ENCODE data around the gene CDK5. TPM values are rescaled to one million over a fixed set of nuclear protein-coding genes. Genes with fewer than 3 reads are reported as not detected.

Gene CDK5
- total and polyA plus RNA-seq, 12 donors: 15.4 to 29.8 (median 19.7) TPM

GRCh38 chr7:151086802-151087244 is 29.1 kb upstream of the CDK5 start:
- no peak for TF ChIP-seq CTCF (IDR thresholded peaks at IDR 0.05)
- no peak for TF ChIP-seq POLR2A (IDR thresholded peaks at IDR 0.05)
- Histone ChIP-seq H3K4me3 (peak overlapping the region; percentile 29 to 85 (median 51)), H3K4me1 (replicated peaks in 1 of 2) (peaks cover 37 to 70% of the 10 kb centered on the region in 2 donors), H3K36me3 (replicated peaks in 1 of 2) (no peaks in the 10 kb centered on the region), H3K27ac (peak overlapping the region; percentile 21 to 94 (median 76)), H3K27me3 (no peaks in the 10 kb centered on the region), H3K9me3 (replicated peaks in 1 of 3) (no peaks in the 10 kb centered on the region)
- 0% methylated on average over 41 to 43 of the region's 56 CpGs; no CpG with 5 or more reads in 2 of the 4 donors for WGBS, 4 donors
- peak in 5 of 7 donors; percentile 45 to 73 (median 52) for DNase-seq
- intact Hi-C loops (cut with DNase I): no loop called here

- intact Hi-C loops (cut with DNase I): no loop called here
- Histone ChIP-seq H3K4me1 (replicated peaks in 1 of 2) (peaks cover 46 to 71% of the 10 kb centered on the region in 2 donors), H3K27ac (peak within 1 kb of the TSS; percentile 75 to 95 (median 79)), H3K9me3 (replicated peaks in 1 of 3) (no peaks in the 10 kb centered on the region), H3K27me3 (no peaks in the 10 kb centered on the region), H3K4me3 (peak within 1 kb of the TSS; percentile 29 to 85 (median 51)), H3K36me3 (replicated peaks in 1 of 2) (no peaks in the 10 kb centered on the region)
- WGBS, 4 donors: 0 to 1% (median 0%) methylated on average over 6 to 80 of the region's 84 CpGs
- peak; percentile 91 to 95 (median 91) for DNase-seq
- TF ChIP-seq CTCF (IDR thresholded peaks at IDR 0.05) (peak in 1 of 6 experiments; percentile 4), POLR2A (IDR thresholded peaks at IDR 0.05) (peak; percentile 40 to 85)
Measured at GRCh38 chr7:151085691-151086620, 28.3 kb upstream of the CDK5 start, which contains the start of gene AGAP3. Gene AGAP3, plus strand, starts transcription at chr7:151086475. Its CDS starts 267 bp downstream, at chr7:151086742.

- intact Hi-C loops (cut with DNase I): no loop called here
- H3K9me3 ChIP-seq (replicated peaks in 1 of 3): no peaks in the 10 kb centered on the region
- no peak for TF ChIP-seq CTCF (IDR thresholded peaks at IDR 0.05)
- no peak for TF ChIP-seq POLR2A (IDR thresholded peaks at IDR 0.05)
- H3K36me3 ChIP-seq (replicated peaks in 1 of 2): no peaks in the 10 kb centered on the region
- no peak overlapping the region for H3K4me3 ChIP-seq
- DNase-seq: peak in 4 of 7 donors; percentile 46 to 77 (median 60)
- no peaks in the 10 kb centered on the region for H3K27me3 ChIP-seq
- peaks cover 47 to 67% of the 10 kb centered on the region in 2 donors for H3K4me1 ChIP-seq (replicated peaks in 1 of 2)
- H3K27ac ChIP-seq: peak overlapping the region; percentile 70 to 95 (median 79)
- WGBS, 4 donors: 17 to 25% (median 20%) methylated on average over 5 of the region's 5 CpGs
Measured at GRCh38 chr7:151085329-151085690, 27.6 kb upstream of the CDK5 start.

GRCh38 chr7:151083824-151084160 is 26.1 kb upstream of the CDK5 start:
- TF ChIP-seq POLR2A (IDR thresholded peaks at IDR 0.05): no peak
- no peak for TF ChIP-seq CTCF (IDR thresholded peaks at IDR 0.05)
- Histone ChIP-seq H3K4me3 (peak overlapping the region in 2 of 4 donors; percentile 62 to 97), H3K27me3 (no peaks in the 10 kb centered on the region), H3K4me1 (replicated peaks in 1 of 2) (peaks cover 52 to 63% of the 10 kb centered on the region in 2 donors), H3K36me3 (replicated peaks in 1 of 2) (no peaks in the 10 kb centered on the region), H3K9me3 (replicated peaks in 1 of 3) (no peaks in the 10 kb centered on the region), H3K27ac (peak overlapping the region in 2 of 5 donors; percentile 90 to 96)
- intact Hi-C loops (cut with DNase I): no loop called here
- WGBS, 4 donors: 12 to 28% (median 16%) methylated on average over 2 to 3 of the region's 3 CpGs
- no peak for DNase-seq

Measured in adrenal gland (tissue), 12 donors.